HFFc6 (cell line): ENCODE results near the gene TALDO1. TPM values are rescaled to one million over a fixed set of nuclear protein-coding genes. Genes with fewer than 3 reads are reported as not detected.

Source experiments
- DNase-seq: peaks from one replicate; pipeline ENCODE4 v3.0.0-alpha.2; 2018
- H3K27ac Mint-ChIP-seq: 2 replicates; pipeline ENCODE4 v1.8.0; 2020; ENCODE audit warnings: mild to moderate bottlenecking, mixed read lengths
- H3K27me3 Mint-ChIP-seq: 2 replicates; pipeline ENCODE4 v1.8.0; 2021; ENCODE audit warnings: mild to moderate bottlenecking, moderate library complexity, mixed read lengths; ENCODE audit not compliant: insufficient read depth
- H3K36me3 Mint-ChIP-seq: 2 replicates; pipeline ENCODE4 v1.8.0; 2021; ENCODE audit warnings: low read depth, mixed read lengths
- H3K4me1 Mint-ChIP-seq: 2 replicates; pipeline ENCODE4 v1.8.0; 2020; ENCODE audit warnings: low read depth, mixed read lengths
- H3K4me3 Mint-ChIP-seq: 2 replicates; pipeline ENCODE4 v1.8.0; 2020; ENCODE audit warnings: mild to moderate bottlenecking, moderate library complexity, mixed read lengths
- H3K9me3 Mint-ChIP-seq: 2 replicates; pipeline ENCODE4 v1.8.0; 2020; ENCODE audit warnings: mild to moderate bottlenecking, mixed read lengths
- CTCF ChIP-seq: fragments of 200-600 bp; sonication (generic); IDR thresholded peaks from 2 replicates; pipeline ENCODE4 v1.5.0; 2021; ENCODE audit warnings: antibody characterized with exemption, mild to moderate bottlenecking
- total RNA-seq, 6 experiments: library from RNA; stranded (reverse); fragmentation: NEBNext Ultra II Directional; extraction: Animal tissue kit (Norgen Biotek cat#: 25700); gene quantifications; 2 replicates in 1 of 6; 3 replicates in 5 of 6; pipeline ENCODE4 v1.2.3, GENCODE V29; 2021

TALDO1 gene
- total RNA-seq, 6 experiments from 2014 or later, result 230 to 351 (median 300) TPM

- H3K36me3 Mint-ChIP-seq, result peaks cover 30% of the 10 kb centered on the region
- peak within 1 kb of the TSS; percentile 100 for H3K27ac Mint-ChIP-seq
- H3K4me3 Mint-ChIP-seq, result peak within 1 kb of the TSS; percentile 98
- H3K27me3 Mint-ChIP-seq, result peaks cover 18% of the 10 kb centered on the region
- TF ChIP-seq CTCF, result no peak
- H3K4me1 Mint-ChIP-seq, result peaks cover 34% of the 10 kb centered on the region
- no peaks in the 10 kb centered on the region for H3K9me3 Mint-ChIP-seq
- DNase-seq, result peak; percentile 95
Observed at GRCh38 chr11:809287-810039, 62.2 kb downstream of the TALDO1 start, which contains the start of gene RPLP2. Gene RPLP2, plus strand, starts transcription at chr11:809967. Its CDS starts 268 bp downstream, at chr11:810235.

- DNase-seq, result no peak
- H3K36me3 Mint-ChIP-seq, result peaks cover 30% of the 10 kb centered on the region
- no peaks in the 10 kb centered on the region for H3K9me3 Mint-ChIP-seq
- TF ChIP-seq CTCF, result peak; percentile 41; the same call in 1 of the 2 replicates
- peak overlapping the region; percentile 98 for H3K4me3 Mint-ChIP-seq
- H3K4me1 Mint-ChIP-seq, result peaks cover 32% of the 10 kb centered on the region
- peak overlapping the region; percentile 100 for H3K27ac Mint-ChIP-seq
- peaks cover 18% of the 10 kb centered on the region for H3K27me3 Mint-ChIP-seq
Observed at GRCh38 chr11:810040-810567, 62.8 kb downstream of the TALDO1 start.

GRCh38 chr11:811446-812245 lies 64.4 kb downstream of the TALDO1 start:
- DNase-seq, result no peak

GRCh38 chr11:812390-812789 lies 65.1 kb downstream of the TALDO1 start:
- DNase-seq, result no peak
- TF ChIP-seq CTCF, result no peak
- H3K27ac Mint-ChIP-seq, result peak overlapping the region; percentile 73
- H3K4me1 Mint-ChIP-seq, result peaks cover 32% of the 10 kb centered on the region
- H3K4me3 Mint-ChIP-seq, result peak overlapping the region; percentile 26; the same call in 1 of the 2 replicates
- peaks cover 30% of the 10 kb centered on the region for H3K36me3 Mint-ChIP-seq
- H3K27me3 Mint-ChIP-seq, result peaks cover 25% of the 10 kb centered on the region
- no peaks in the 10 kb centered on the region for H3K9me3 Mint-ChIP-seq

More at GRCh38 chr11:811446-812245, 64.4 kb downstream of the TALDO1 start:
- Mint-ChIP-seq H3K9me3 (no peaks in the 10 kb centered on the region), H3K27me3 (peaks cover 25% of the 10 kb centered on the region), H3K27ac (peak overlapping the region; percentile 73), H3K36me3 (peaks cover 30% of the 10 kb centered on the region), H3K4me1 (peaks cover 32% of the 10 kb centered on the region), H3K4me3 (peak overlapping the region; percentile 98)
- peak; percentile 32; the same call in 1 of the 2 replicates for TF ChIP-seq CTCF

- Mint-ChIP-seq H3K36me3 (peaks cover 30% of the 10 kb centered on the region), H3K4me3 (no peak overlapping the region), H3K9me3 (no peaks in the 10 kb centered on the region), H3K4me1 (peaks cover 26% of the 10 kb centered on the region), H3K27me3 (peaks cover 25% of the 10 kb centered on the region), H3K27ac (no peak overlapping the region; the same call in 1 of the 2 replicates)
- DNase-seq, result no peak
- no peak for TF ChIP-seq CTCF
Observed at GRCh38 chr11:813072-813455, 65.8 kb downstream of the TALDO1 start.
